ENCODE measurements around the gene ATF4.

GRCh38 chr22:39480557-39480956 lies 39.8 kb upstream of the ATF4 start:
- TF ChIP-seq CTCF (IDR thresholded peaks at IDR 0.05) (no peak), POLR2A (IDR thresholded peaks at IDR 0.05) (no peak)
